ENCODE results near the gene TANK. TPM values are rescaled to one million over a fixed set of nuclear protein-coding genes. Genes with fewer than 3 reads are reported as not detected.
A peak's percentile ranks its signal among the peaks of the same experiment; 100 is the strongest.
"Not testable (repeated sequence)": the region's sequence is repeated elsewhere in the genome, so short reads cannot be mapped to it uniquely, and the experiment has no call there.

Gene TANK
- total and polyA plus RNA-seq, 2 donors (not counting 1 experiment from before 2014, with no cell fraction given) = 96.4 to 104 TPM

GRCh38 chr2:161177969-161178368 lies 17.7 kb downstream of the TANK start:
- no peak for TF ChIP-seq CTCF (conservative IDR thresholded peaks at IDR 0.05 in 1 of 2, IDR thresholded peaks at IDR 0.05 in 1 of 2; ENCODE audit: low read depth in 1 of 2, low read length in 2 of 2)
- no peak overlapping the region for H3K27ac ChIP-seq (ENCODE audit: insufficient read depth, low read length)
- H4K20me1 ChIP-seq (ENCODE audit: control insufficient read depth, extremely low read depth, insufficient read depth, low read length) = no peaks in the 10 kb centered on the region
- DNase-seq (ENCODE audit: low read depth in 2 of 2) = no peak
- H3K27me3 ChIP-seq (ENCODE audit: control insufficient read depth, insufficient read depth, low read length) = no peaks in the 10 kb centered on the region
- H3K4me2 ChIP-seq (ENCODE audit: extremely low read depth, insufficient read depth, low read length) = no peak overlapping the region
- no peaks in the 10 kb centered on the region for H3K9me3 ChIP-seq (ENCODE audit: control insufficient read depth, insufficient read depth, low read depth, low read length)
- no peak overlapping the region for H3K9ac ChIP-seq (ENCODE audit: insufficient read depth, low read length)
- H3K36me3 ChIP-seq (ENCODE audit: control insufficient read depth, insufficient read depth, low read length) = peaks cover 3% of the 10 kb centered on the region
- H3K79me2 ChIP-seq (ENCODE audit: control insufficient read depth, insufficient read depth, low read length) = peaks cover 11% of the 10 kb centered on the region
- no peak overlapping the region for H2AFZ ChIP-seq (ENCODE audit: low read length)
- no peaks in the 10 kb centered on the region for H3K4me1 ChIP-seq (ENCODE audit: control insufficient read depth, extremely low read depth, insufficient read depth, low read length)
- no peak overlapping the region for H3K4me3 ChIP-seq (replicated peaks in 1 of 4; ENCODE audit: control extremely low read depth in 1 of 4, insufficient read depth in 1 of 4, low read depth in 3 of 4, low read length in 4 of 4)

- TF ChIP-seq CTCF (conservative IDR thresholded peaks at IDR 0.05 in 1 of 2, IDR thresholded peaks at IDR 0.05 in 1 of 2; ENCODE audit: low read depth in 1 of 2, low read length in 2 of 2) (no peak), EZH2 (IDR thresholded peaks at IDR 0.05; ENCODE audit: low read length, missing control alignments) (no peak)
- H3K4me3 ChIP-seq (replicated peaks in 1 of 4; ENCODE audit: control extremely low read depth in 1 of 4, insufficient read depth in 1 of 4, low read depth in 3 of 4, low read length in 4 of 4) = no peak overlapping the region
- H3K9ac ChIP-seq (ENCODE audit: insufficient read depth, low read length) = no peak overlapping the region
- peak in 1 of 2 donors; percentile 23 for DNase-seq (ENCODE audit: low read depth in 2 of 2)
- no peak overlapping the region for H3K27ac ChIP-seq (ENCODE audit: insufficient read depth, low read length)
- no peak overlapping the region for H2AFZ ChIP-seq (ENCODE audit: low read length)
- no peak overlapping the region for H3K4me2 ChIP-seq (ENCODE audit: extremely low read depth, insufficient read depth, low read length)
- H4K20me1 ChIP-seq (ENCODE audit: control insufficient read depth, extremely low read depth, insufficient read depth, low read length) = no peaks in the 10 kb centered on the region
- no peaks in the 10 kb centered on the region for H3K9me3 ChIP-seq (ENCODE audit: control insufficient read depth, insufficient read depth, low read depth, low read length)
- no peaks in the 10 kb centered on the region for H3K4me1 ChIP-seq (ENCODE audit: control insufficient read depth, extremely low read depth, insufficient read depth, low read length)
- no peaks in the 10 kb centered on the region for H3K27me3 ChIP-seq (ENCODE audit: control insufficient read depth, insufficient read depth, low read length)
- peaks cover 3% of the 10 kb centered on the region for H3K36me3 ChIP-seq (ENCODE audit: control insufficient read depth, insufficient read depth, low read length)
- H3K79me2 ChIP-seq (ENCODE audit: control insufficient read depth, insufficient read depth, low read length) = peaks cover 6% of the 10 kb centered on the region
Observed at GRCh38 chr2:161178756-161179155, 18.5 kb downstream of the TANK start.

- Histone ChIP-seq H2AFZ (ENCODE audit: low read length) (no peak overlapping the region), H3K9me3 (ENCODE audit: control insufficient read depth, insufficient read depth, low read depth, low read length) (no peaks in the 10 kb centered on the region), H3K4me1 (ENCODE audit: control insufficient read depth, extremely low read depth, insufficient read depth, low read length) (no peaks in the 10 kb centered on the region), H3K4me2 (ENCODE audit: extremely low read depth, insufficient read depth, low read length) (no peak overlapping the region), H3K36me3 (ENCODE audit: control insufficient read depth, insufficient read depth, low read length) (no peaks in the 10 kb centered on the region), H3K4me3 (replicated peaks in 1 of 4; ENCODE audit: control extremely low read depth in 1 of 4, insufficient read depth in 1 of 4, low read depth in 3 of 4, low read length in 4 of 4) (no peak overlapping the region), H3K27ac (ENCODE audit: insufficient read depth, low read length) (no peak overlapping the region), H3K79me2 (ENCODE audit: control insufficient read depth, insufficient read depth, low read length) (no peaks in the 10 kb centered on the region), H4K20me1 (ENCODE audit: control insufficient read depth, extremely low read depth, insufficient read depth, low read length) (no peaks in the 10 kb centered on the region), H3K27me3 (ENCODE audit: control insufficient read depth, insufficient read depth, low read length) (no peaks in the 10 kb centered on the region), H3K9ac (ENCODE audit: insufficient read depth, low read length) (no peak overlapping the region)
- TF ChIP-seq CTCF (conservative IDR thresholded peaks at IDR 0.05 in 1 of 2, IDR thresholded peaks at IDR 0.05 in 1 of 2; ENCODE audit: low read depth in 1 of 2, low read length in 2 of 2) (no peak), EZH2 (IDR thresholded peaks at IDR 0.05; ENCODE audit: low read length, missing control alignments) (no peak)
- DNase-seq (ENCODE audit: low read depth in 2 of 2) = no peak
Observed at GRCh38 chr2:161190050-161190449, 29.8 kb downstream of the TANK start.

GRCh38 chr2:161195602-161196001 lies 35.4 kb downstream of the TANK start:
- not testable (repeated sequence) for H3K36me3 ChIP-seq (ENCODE audit: control insufficient read depth, insufficient read depth, low read length); H3K79me2 ChIP-seq (ENCODE audit: control insufficient read depth, insufficient read depth, low read length); H3K4me3 ChIP-seq (replicated peaks in 1 of 4; ENCODE audit: control extremely low read depth in 1 of 4, insufficient read depth in 1 of 4, low read depth in 3 of 4, low read length in 4 of 4); H3K9ac ChIP-seq (ENCODE audit: insufficient read depth, low read length); H3K27me3 ChIP-seq (ENCODE audit: control insufficient read depth, insufficient read depth, low read length); H3K9me3 ChIP-seq (ENCODE audit: control insufficient read depth, insufficient read depth, low read depth, low read length); H3K4me2 ChIP-seq (ENCODE audit: extremely low read depth, insufficient read depth, low read length); H3K4me1 ChIP-seq (ENCODE audit: control insufficient read depth, extremely low read depth, insufficient read depth, low read length); DNase-seq (ENCODE audit: low read depth in 2 of 2); H4K20me1 ChIP-seq (ENCODE audit: control insufficient read depth, extremely low read depth, insufficient read depth, low read length); H2AFZ ChIP-seq (ENCODE audit: low read length); H3K27ac ChIP-seq (ENCODE audit: insufficient read depth, low read length)

Measured in fibroblast of lung (primary cell).